ENCODE results near the gene PSG7.
"Not testable (repeated sequence)": the region's sequence is repeated elsewhere in the genome, so short reads cannot be mapped to it uniquely, and the experiment has no call there.

The PSG7 gene

GRCh38 chr19:42937107-42937506 is at the start of gene PSG7:
TSS of gene PSG7 (minus strand) at chr19:42937207. CDS start at chr19:42937076, 131 bp downstream.
- DNase-seq: not testable (repeated sequence)

- DNase-seq: no peak
These were observed 48.6 kb upstream of the PSG7 start for GRCh38 chr19:42985588-42985987.

- not testable (repeated sequence) for DNase-seq
These were observed 45.1 kb upstream of the PSG7 start for GRCh38 chr19:42982111-42982510.

GRCh38 chr19:42971451-42971850 is 34.4 kb upstream of the PSG7 start:
- not testable (repeated sequence) for DNase-seq

GRCh38 chr19:42965176-42965575 is 28.2 kb upstream of the PSG7 start:
- DNase-seq: no peak

- no peak for DNase-seq
These were observed 24.1 kb upstream of the PSG7 start for GRCh38 chr19:42961119-42961518.

GRCh38 chr19:42952126-42952525 is 15.1 kb upstream of the PSG7 start:
- DNase-seq: not testable (repeated sequence)

GRCh38 chr19:42951476-42951875 is 14.5 kb upstream of the PSG7 start:
- DNase-seq: not testable (repeated sequence)

GRCh38 chr19:42942187-42942789 is 5.3 kb upstream of the PSG7 start:
- no peak for DNase-seq

GRCh38 chr19:42934726-42935125 is 2.3 kb downstream of the PSG7 start:
- DNase-seq: not testable (repeated sequence)

GRCh38 chr19:42934183-42934582 is 2.8 kb downstream of the PSG7 start:
- DNase-seq: not testable (repeated sequence)

- DNase-seq: not testable (repeated sequence)
These were observed 3.6 kb downstream of the PSG7 start for GRCh38 chr19:42933412-42933811.

GRCh38 chr19:42932485-42933101 is 4.4 kb downstream of the PSG7 start:
- not testable (repeated sequence) for DNase-seq

- DNase-seq: not testable (repeated sequence)
These were observed 6.8 kb downstream of the PSG7 start for GRCh38 chr19:42930214-42930613.

- DNase-seq: no peak
These were observed 8.1 kb downstream of the PSG7 start for GRCh38 chr19:42928896-42929295.

GRCh38 chr19:42926781-42927180 is 10.2 kb downstream of the PSG7 start:
- DNase-seq: no peak

- not testable (repeated sequence) for DNase-seq
These were observed 13.9 kb downstream of the PSG7 start for GRCh38 chr19:42923106-42923505.

GRCh38 chr19:42920971-42921370 is 16.0 kb downstream of the PSG7 start:
- not testable (repeated sequence) for DNase-seq

- no peak for DNase-seq
These were observed 17.3 kb downstream of the PSG7 start for GRCh38 chr19:42919757-42920079.

GRCh38 chr19:42919070-42919756 is 17.8 kb downstream of the PSG7 start:
- not testable (repeated sequence) for DNase-seq

GRCh38 chr19:42918377-42919069 is 18.5 kb downstream of the PSG7 start:
- DNase-seq: not testable (repeated sequence)

GRCh38 chr19:42917634-42918033 is 19.4 kb downstream of the PSG7 start, which contains the start of gene PSG6:
TSS of gene PSG6 (minus strand) at chr19:42917894. CDS start at chr19:42917792, 102 bp downstream.
- not testable (repeated sequence) for DNase-seq

- not testable (repeated sequence) for DNase-seq
These were observed 20.1 kb downstream of the PSG7 start for GRCh38 chr19:42916931-42917330.
